Duodenal mucosa (tissue), 2 donors: ENCODE data around the gene TGM2.
A peak's percentile ranks its signal among the peaks of the same experiment; 100 is the strongest.

Experiments used
- H3K27ac ChIP-seq: one replicate; pipeline ENCODE4 v1.7.0; 2013; ENCODE audit warnings: low read depth, low read length
- H3K27me3 ChIP-seq, 2 donors: one replicate each; pipeline ENCODE4 v1.7.0; 2013; ENCODE audit warnings: low read length in 2 of 2, control low read depth in 1 of 2; ENCODE audit not compliant: insufficient read depth in 2 of 2, control insufficient read depth in 1 of 2
- H3K36me3 ChIP-seq, 2 donors: one replicate each; pipeline ENCODE4 v1.7.0; 2013; ENCODE audit warnings: low read length in 2 of 2, control low read depth in 1 of 2; ENCODE audit not compliant: insufficient read depth in 2 of 2, control insufficient read depth in 1 of 2
- H3K4me1 ChIP-seq, 2 donors: one replicate each; pipeline ENCODE4 v1.7.0; 2013; ENCODE audit warnings: low read length in 2 of 2, control low read depth in 1 of 2; ENCODE audit not compliant: insufficient read depth in 2 of 2, control insufficient read depth in 1 of 2
- H3K4me3 ChIP-seq, 2 donors: one replicate each; pipeline ENCODE4 v1.7.0; 2013; ENCODE audit warnings: low read length in 2 of 2, low read depth in 1 of 2
- H3K9ac ChIP-seq, 2 donors: one replicate each; pipeline ENCODE4 v1.7.0; 2013; ENCODE audit warnings: low read length in 2 of 2, low read depth in 1 of 2
- H3K9me3 ChIP-seq, 2 donors: one replicate each; pipeline ENCODE4 v1.7.0; 2013; ENCODE audit warnings: low read length in 2 of 2, control low read depth in 1 of 2; ENCODE audit not compliant: control insufficient read depth in 1 of 2

The TGM2 gene

DNA sequence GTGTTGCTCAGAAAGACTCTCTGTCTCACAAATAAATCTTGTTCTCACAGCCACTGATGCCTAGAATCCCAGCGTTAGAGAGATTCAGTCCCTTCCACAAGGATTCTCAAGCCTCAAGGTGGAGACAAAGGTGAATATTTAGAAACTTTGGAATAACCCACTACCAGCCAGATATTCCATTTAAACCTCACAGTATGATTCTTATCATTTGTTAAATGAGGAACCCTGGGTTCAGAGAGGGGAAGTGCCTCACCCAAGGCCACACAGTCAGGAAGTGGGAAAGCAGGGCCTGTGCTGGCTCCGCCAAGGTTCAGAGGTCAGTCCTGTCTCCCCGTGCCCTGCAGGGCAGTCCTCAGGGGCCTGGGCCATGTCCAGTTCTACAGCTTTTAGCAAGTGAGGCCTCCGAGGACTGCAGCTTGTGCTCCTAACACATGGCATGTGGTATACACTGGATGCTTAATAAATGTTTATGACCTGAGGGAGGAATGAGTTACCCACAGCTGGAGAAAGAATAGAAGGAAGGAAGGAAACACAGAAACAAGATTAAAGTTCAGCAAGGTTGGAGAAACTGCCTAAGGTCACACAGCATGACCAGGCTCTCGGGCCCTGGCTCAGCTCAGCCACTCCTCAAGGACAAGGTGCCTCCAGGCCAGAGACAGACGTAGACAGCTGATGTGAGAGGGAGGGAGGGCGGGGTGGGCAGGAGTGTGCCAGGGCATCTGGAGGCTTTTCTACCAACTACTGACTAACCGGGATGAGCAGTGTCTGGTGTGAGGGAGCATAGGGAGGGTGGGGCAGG, 3.9 kb upstream of the TGM2 start:
- Histone ChIP-seq H3K27ac (no peak overlapping the region), H3K4me1 (peaks cover 24 to 27% of the 10 kb centered on the region in 2 donors), H3K27me3 (no peaks in the 10 kb centered on the region), H3K9me3 (no peaks in the 10 kb centered on the region), H3K4me3 (no peak overlapping the region), H3K36me3 (no peaks in the 10 kb centered on the region), H3K9ac (no peak overlapping the region)

DNA sequence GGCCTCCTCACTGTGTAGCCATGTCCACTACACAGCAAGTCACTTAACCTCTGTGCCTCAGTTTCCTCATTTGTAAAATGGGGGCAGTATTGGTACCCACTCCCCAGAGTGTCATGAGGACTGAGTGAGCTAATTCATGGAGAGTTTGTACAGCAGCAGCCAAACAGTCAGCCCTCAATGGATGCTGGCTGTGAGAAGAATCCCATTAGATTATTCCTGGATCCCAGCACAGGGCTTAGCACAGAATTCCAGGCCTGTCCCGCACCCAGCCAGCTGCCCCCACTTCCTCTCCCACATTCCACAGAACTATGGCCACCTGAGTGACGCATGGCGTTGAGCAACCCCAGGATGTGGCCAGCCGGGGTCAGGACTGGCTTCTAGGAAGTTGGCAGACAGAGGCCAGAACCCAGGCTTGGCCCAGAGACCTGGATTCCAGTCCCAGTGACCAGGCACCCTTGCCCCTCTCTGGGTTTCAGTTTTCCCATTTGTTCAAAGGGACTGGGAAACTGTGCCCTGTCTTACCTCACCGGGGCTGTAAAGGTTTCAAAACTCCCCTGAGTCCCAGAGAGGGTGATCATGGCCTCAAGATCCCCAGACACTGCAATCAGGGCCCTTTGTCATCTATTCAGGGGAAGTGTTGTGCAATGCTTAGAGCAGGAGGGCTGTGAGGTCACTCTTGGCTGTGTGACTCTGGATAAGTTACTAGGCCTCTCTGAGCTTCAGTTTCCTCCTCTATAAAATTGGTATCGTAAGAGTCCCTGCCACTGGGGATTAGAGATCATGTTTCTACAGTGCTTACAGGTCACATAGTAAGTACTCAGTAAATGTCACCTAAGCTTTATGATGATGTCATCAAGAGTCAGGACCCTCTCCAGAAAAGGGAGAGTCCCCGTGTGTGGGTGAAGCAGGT, 3.0 kb upstream of the TGM2 start:
- H3K27ac ChIP-seq, result no peak overlapping the region
- no peak overlapping the region for H3K9ac ChIP-seq
- H3K9me3 ChIP-seq, result no peaks in the 10 kb centered on the region
- no peaks in the 10 kb centered on the region for H3K27me3 ChIP-seq
- H3K36me3 ChIP-seq, result no peaks in the 10 kb centered on the region
- peaks cover 19 to 26% of the 10 kb centered on the region in 2 donors for H3K4me1 ChIP-seq
- H3K4me3 ChIP-seq, result no peak overlapping the region

DNA sequence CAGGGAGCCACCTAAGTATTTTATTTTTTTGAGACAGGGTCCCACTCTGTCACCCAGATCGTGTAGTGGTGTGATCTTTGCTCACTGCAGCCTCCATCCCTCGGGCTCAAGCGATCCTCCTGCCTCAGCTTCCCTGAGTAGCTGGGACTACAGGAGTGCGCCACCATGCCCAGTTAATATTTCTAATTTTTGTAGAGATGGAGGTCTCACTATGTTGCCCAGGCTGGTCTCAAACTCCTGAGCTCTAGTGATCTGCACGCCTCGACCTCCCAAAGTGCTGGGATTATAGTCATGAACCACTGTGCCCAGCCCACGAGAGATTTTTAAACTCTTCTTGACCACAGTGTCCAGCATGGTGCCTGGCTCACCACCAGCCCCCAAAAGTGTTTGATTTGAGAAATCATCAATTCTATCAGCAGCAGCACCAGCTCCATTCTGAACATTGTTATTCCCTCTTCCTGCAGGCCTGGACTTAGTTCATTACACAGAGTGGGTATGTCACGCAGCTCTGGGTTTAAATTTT, 2.3 kb upstream of the TGM2 start:
- no peak overlapping the region for H3K9ac ChIP-seq
- H3K4me3 ChIP-seq, result no peak overlapping the region
- no peaks in the 10 kb centered on the region for H3K36me3 ChIP-seq
- H3K27ac ChIP-seq, result no peak overlapping the region
- H3K27me3 ChIP-seq, result no peaks in the 10 kb centered on the region
- peaks cover 18 to 26% of the 10 kb centered on the region in 2 donors for H3K4me1 ChIP-seq
- H3K9me3 ChIP-seq, result no peaks in the 10 kb centered on the region

DNA sequence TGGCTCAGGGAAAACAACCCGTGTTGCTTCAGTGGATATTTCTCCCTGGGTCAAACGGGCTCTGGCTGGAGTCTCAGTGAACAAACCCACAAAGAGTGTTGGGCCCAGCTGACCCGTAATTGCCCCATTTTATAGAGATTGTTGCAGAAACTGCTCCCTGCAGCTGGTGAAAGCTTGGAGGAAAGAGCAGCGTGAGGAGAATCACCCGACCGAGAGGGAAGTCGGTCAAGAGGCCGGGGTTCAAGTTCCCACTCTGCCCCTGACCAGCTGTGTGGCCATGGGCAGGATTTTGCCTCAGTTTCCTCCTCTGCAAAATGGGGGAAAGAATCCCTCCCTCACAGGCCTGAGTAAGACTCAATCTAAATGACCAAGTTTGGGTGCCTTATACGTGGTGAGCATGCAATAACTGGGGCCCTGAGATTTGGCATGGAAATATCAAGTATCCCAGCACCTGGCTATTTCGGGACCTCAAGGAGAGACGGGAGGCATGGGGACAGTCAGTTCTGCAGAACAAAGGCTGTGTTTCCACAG, 1.7 kb upstream of the TGM2 start:
- Histone ChIP-seq H3K4me3 (no peak overlapping the region), H3K27ac (no peak overlapping the region), H3K4me1 (peaks cover 24 to 30% of the 10 kb centered on the region in 2 donors), H3K9me3 (no peaks in the 10 kb centered on the region), H3K9ac (no peak overlapping the region), H3K27me3 (no peaks in the 10 kb centered on the region), H3K36me3 (no peaks in the 10 kb centered on the region)

DNA sequence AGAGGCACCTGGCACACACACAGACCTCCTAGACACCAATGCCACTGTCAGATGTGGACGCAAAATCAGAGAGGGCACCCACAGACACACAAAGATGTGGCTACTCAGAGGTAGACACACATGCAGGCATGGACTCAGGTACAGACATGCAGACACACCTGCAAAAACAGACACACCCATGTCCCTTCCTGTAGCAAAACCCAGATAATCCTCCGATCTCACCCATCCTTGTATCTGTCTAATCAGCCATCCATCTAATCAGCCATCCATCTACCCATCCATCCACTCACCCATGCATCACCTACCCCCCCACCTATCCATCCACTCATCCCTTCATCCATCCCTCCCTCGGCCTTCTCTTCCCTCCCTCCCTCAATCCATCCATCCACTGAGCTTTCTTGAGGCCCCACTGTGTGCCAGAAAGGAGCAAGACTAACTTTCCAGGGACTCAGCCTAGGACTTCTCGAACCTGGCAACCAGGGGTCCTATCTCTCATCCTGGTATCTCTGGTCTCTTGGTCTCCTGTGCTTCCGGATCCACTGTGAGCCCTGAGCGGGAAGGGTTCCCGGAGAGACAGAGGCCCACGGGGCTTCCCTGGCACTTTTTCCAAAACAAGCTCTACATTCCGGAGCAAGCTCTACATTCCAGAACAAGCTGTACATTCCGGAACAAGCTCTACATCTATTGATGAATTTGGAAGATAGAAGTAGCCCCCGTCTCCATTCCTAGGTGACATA, 1.1 kb upstream of the TGM2 start:
- H3K27me3 ChIP-seq, result no peaks in the 10 kb centered on the region
- H3K9ac ChIP-seq, result peak overlapping the region in 1 of 2 donors; percentile 39
- H3K36me3 ChIP-seq, result no peaks in the 10 kb centered on the region
- H3K4me3 ChIP-seq, result peak overlapping the region in 1 of 2 donors; percentile 28
- no peaks in the 10 kb centered on the region for H3K9me3 ChIP-seq
- H3K27ac ChIP-seq, result no peak overlapping the region
- peaks cover 24 to 32% of the 10 kb centered on the region in 2 donors for H3K4me1 ChIP-seq

DNA sequence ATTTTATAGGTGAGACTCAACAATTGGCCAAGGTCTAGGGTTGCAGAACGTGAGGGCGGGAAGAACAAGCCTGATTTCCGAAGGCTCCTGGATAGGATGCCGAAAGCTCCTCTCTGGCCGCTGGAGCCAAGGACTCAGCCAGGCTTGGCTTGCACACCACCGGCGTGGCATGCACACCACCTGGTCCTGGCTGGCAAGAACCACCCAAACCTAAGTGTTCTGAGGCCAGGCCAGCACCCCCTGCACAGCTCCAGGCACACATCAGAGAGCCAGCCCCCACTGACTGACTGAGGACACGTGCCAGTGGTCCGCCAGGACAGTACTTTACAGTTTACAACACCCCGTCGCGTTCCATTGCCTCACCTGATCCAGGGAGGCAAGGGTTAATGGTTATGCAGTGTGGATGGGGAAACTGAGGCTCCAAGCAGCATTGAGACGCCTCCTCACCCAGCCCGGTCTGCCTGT, 414 bp downstream of the TGM2 start:
- peak overlapping the region; percentile 67 to 77 for H3K4me3 ChIP-seq
- H3K9ac ChIP-seq, result peak overlapping the region; percentile 59 to 65
- H3K27ac ChIP-seq, result no peak overlapping the region
- H3K9me3 ChIP-seq, result no peaks in the 10 kb centered on the region
- no peaks in the 10 kb centered on the region for H3K27me3 ChIP-seq
- peaks cover 24 to 32% of the 10 kb centered on the region in 2 donors for H3K4me1 ChIP-seq
- H3K36me3 ChIP-seq, result peaks cover 4 to 9% of the 10 kb centered on the region in 2 donors

- H3K27me3 ChIP-seq, result no peaks in the 10 kb centered on the region
- peak overlapping the region; percentile 67 to 77 for H3K4me3 ChIP-seq
- peak overlapping the region; percentile 59 to 65 for H3K9ac ChIP-seq
- peaks cover 4 to 9% of the 10 kb centered on the region in 2 donors for H3K36me3 ChIP-seq
- peaks cover 24 to 31% of the 10 kb centered on the region in 2 donors for H3K4me1 ChIP-seq
- no peaks in the 10 kb centered on the region for H3K9me3 ChIP-seq
- no peak overlapping the region for H3K27ac ChIP-seq
Measured at GRCh38 chr20:38164069-38164468, 1.0 kb downstream of the TGM2 start.

- Histone ChIP-seq H3K9ac (no peak overlapping the region), H3K9me3 (no peaks in the 10 kb centered on the region), H3K4me1 (peaks cover 19 to 27% of the 10 kb centered on the region in 2 donors), H3K27ac (no peak overlapping the region), H3K27me3 (no peaks in the 10 kb centered on the region), H3K36me3 (peaks cover 4 to 9% of the 10 kb centered on the region in 2 donors), H3K4me3 (peak overlapping the region in 1 of 2 donors; percentile 77)
Measured at GRCh38 chr20:38162878-38163875, 1.9 kb downstream of the TGM2 start.
